H1 (cell line): Measurements from ENCODE around the gene CBARP. TPM values are rescaled to one million over a fixed set of nuclear protein-coding genes. Genes with fewer than 3 reads are reported as not detected.

Experiments used
- CTCF ChIA-PET: fragments of 300-600 bp; sonication (Branson Sonifier 250); formaldehyde crosslinking; loops from one replicate; lab custom pipeline; 2021; ENCODE audit not compliant: partially characterized antibody; lab: Charles Lee
- POLR2A ChIA-PET: fragments of 300-600 bp; sonication (Branson Sonifier 250); formaldehyde crosslinking; loops from one replicate; lab custom pipeline; 2021; ENCODE audit warnings: inconsistent platforms; ENCODE audit not compliant: partially characterized antibody; lab: Charles Lee
- DNase-seq, 2 experiments: peaks; one replicate each; pipeline versions ENCODE4 v3.0.0 to v3.0.0-alpha.2; 2010 to 2022; ENCODE audit warnings: low spot score in 2 of 2, low read depth in 1 of 2, mixed read lengths in 1 of 2
- FAIRE-seq: peaks from 2 replicates; lab custom pipeline; 2011; peaks lifted over from hg19 to GRCh38; lab: Jason Lieb, UNC
- H2AFZ ChIP-seq: 2 replicates; pipeline ENCODE4 v1.8.1; 2012; ENCODE audit warnings: low read length, inconsistent platforms
- H2AK5ac ChIP-seq: 2 replicates; pipeline ENCODE4 v1.6.1; 2013; ENCODE audit warnings: low read depth, low read length
- H2BK120ac ChIP-seq: replicated peaks from 2 replicates; pipeline ENCODE3; 2013; ENCODE audit warnings: low read depth, low read length, inconsistent platforms
- H2BK12ac ChIP-seq: 2 replicates; pipeline ENCODE4 v1.6.1; 2013; ENCODE audit warnings: low read depth, low read length
- H2BK15ac ChIP-seq: 2 replicates; pipeline ENCODE4 v1.6.1; 2013; ENCODE audit warnings: low read length
- H2BK20ac ChIP-seq: 2 replicates; pipeline ENCODE4 v1.6.1; 2013; ENCODE audit warnings: low read length
- H2BK5ac ChIP-seq: 2 replicates; pipeline ENCODE4 v1.6.1; 2013; ENCODE audit warnings: low read depth, low read length
- H3K14ac ChIP-seq: 2 replicates; pipeline ENCODE4 v1.6.1; 2013; ENCODE audit warnings: inconsistent platforms; ENCODE audit not compliant: insufficient read length
- H3K18ac ChIP-seq: 2 replicates; pipeline ENCODE4 v1.6.1; 2013; ENCODE audit warnings: low read length; ENCODE audit errors: extremely low read depth
- H3K23ac ChIP-seq: 2 replicates; pipeline ENCODE4 v1.6.1; 2013; ENCODE audit warnings: inconsistent platforms; ENCODE audit not compliant: insufficient read length
- H3K23me2 ChIP-seq: 2 replicates; pipeline ENCODE4 v1.6.1; 2013; ENCODE audit warnings: low read depth, low read length
- H3K27ac ChIP-seq: 2 replicates; pipeline ENCODE4 v1.6.1; 2011; ENCODE audit warnings: low read depth, low read length, inconsistent platforms
- H3K27me3 ChIP-seq, 4 experiments: replicated peaks in 1 of 4; 1 replicate in 1 of 4; 2 replicates in 3 of 4; pipeline versions ENCODE4 v1.6.1 to v1.8.1; 2011 to 2013; ENCODE audit warnings: low read length in 3 of 4, mild to moderate bottlenecking in 3 of 4, inconsistent platforms in 2 of 4, mixed read lengths in 2 of 4, moderate library complexity in 1 of 4; ENCODE audit not compliant: control insufficient read depth in 3 of 4, insufficient read depth in 3 of 4; ENCODE audit errors: extremely low read depth in 1 of 4
- H3K36me3 ChIP-seq, 4 experiments: 2 replicates each; pipeline versions ENCODE4 v1.6.1 to v1.8.1; 2011 to 2013; ENCODE audit warnings: mild to moderate bottlenecking in 4 of 4, low read length in 3 of 4, moderate library complexity in 2 of 4, control low read depth in 1 of 4, inconsistent platforms in 1 of 4; ENCODE audit not compliant: insufficient read depth in 4 of 4, control insufficient read depth in 2 of 4
- H3K4ac ChIP-seq: replicated peaks from 2 replicates; pipeline ENCODE3; 2013; ENCODE audit warnings: low read length, low read depth, mixed read lengths, inconsistent platforms; ENCODE audit not compliant: insufficient read length
- H3K4me1 ChIP-seq, 4 experiments: replicated peaks in 1 of 4; 1 replicate in 1 of 4; 2 replicates in 3 of 4; pipeline versions ENCODE4 v1.6.1 to v1.8.1; 2011 to 2013; ENCODE audit warnings: low read length in 3 of 4, inconsistent platforms in 2 of 4, mixed read lengths in 1 of 4; ENCODE audit not compliant: insufficient read depth in 4 of 4, control insufficient read depth in 3 of 4
- H3K4me2 ChIP-seq, 2 experiments: 2 replicates each; pipeline versions ENCODE4 v1.6.1 to v1.8.1; 2011 to 2013; ENCODE audit warnings: low read depth in 2 of 2, low read length in 2 of 2, control low read depth in 1 of 2, inconsistent platforms in 1 of 2, mild to moderate bottlenecking in 1 of 2; ENCODE audit not compliant: insufficient read depth in 1 of 2
- H3K4me3 ChIP-seq, 4 experiments: fragments of 200-600, 300-600 bp in 1 of 4; sonication (generic), shearing (Covaris generic), sonication (Bioruptor Twin) in 1 of 4; 2 replicates each; pipeline versions ENCODE4 v1.5.1 to v1.8.1; 2011 to 2016; ENCODE audit warnings: low read length in 4 of 4, low read depth in 3 of 4, control low read depth in 2 of 4, inconsistent platforms in 2 of 4, mild to moderate bottlenecking in 2 of 4, mixed read lengths in 1 of 4, moderate library complexity in 1 of 4; ENCODE audit not compliant: insufficient read depth in 2 of 4; ENCODE audit errors: extremely low read depth in 1 of 4
- H3K56ac ChIP-seq: replicated peaks from 2 replicates; pipeline ENCODE3; 2013; ENCODE audit warnings: low read depth, mild to moderate bottlenecking, mixed read lengths, low read length, inconsistent platforms; ENCODE audit not compliant: insufficient read length
- H3K79me1 ChIP-seq: 2 replicates; pipeline ENCODE4 v1.6.1; 2013; ENCODE audit warnings: low read depth, low read length, control low read depth
- H3K79me2 ChIP-seq, 2 experiments: 2 replicates each; pipeline versions ENCODE4 v1.6.1 to v1.8.1; 2012 to 2013; ENCODE audit warnings: low read length in 2 of 2, mild to moderate bottlenecking in 2 of 2, inconsistent platforms in 1 of 2; ENCODE audit not compliant: insufficient read depth in 2 of 2, control insufficient read depth in 1 of 2
- H3K9ac ChIP-seq, 4 experiments: replicated peaks in 1 of 4; 1 replicate in 1 of 4; 2 replicates in 3 of 4; pipeline versions ENCODE4 v1.6.1 to v1.8.1; 2011 to 2013; ENCODE audit warnings: low read depth in 3 of 4, low read length in 3 of 4, control low read depth in 2 of 4, mild to moderate bottlenecking in 2 of 4, moderate library complexity in 2 of 4, inconsistent platforms in 1 of 4; ENCODE audit errors: extremely low read depth in 1 of 4
- H3K9me3 ChIP-seq, 2 experiments: 2 replicates each; pipeline versions ENCODE4 v1.6.1 to v1.8.1; 2012 to 2013; ENCODE audit warnings: mild to moderate bottlenecking in 2 of 2, moderate library complexity in 2 of 2, control low read depth in 1 of 2, inconsistent platforms in 1 of 2, low read depth in 1 of 2, low read length in 1 of 2, mixed read lengths in 1 of 2; ENCODE audit not compliant: insufficient read depth in 2 of 2
- H4K20me1 ChIP-seq, 2 experiments: replicated peaks in 1 of 2; 2 replicates each; pipeline versions ENCODE3 to v1.8.1; 2011 to 2013; ENCODE audit warnings: inconsistent platforms in 2 of 2, low read length in 2 of 2, mild to moderate bottlenecking in 1 of 2; ENCODE audit not compliant: insufficient read depth in 2 of 2, control insufficient read depth in 1 of 2
- H4K5ac ChIP-seq: 2 replicates; pipeline ENCODE4 v1.6.1; 2013; ENCODE audit warnings: low read length, low read depth, mixed read lengths, inconsistent platforms; ENCODE audit not compliant: insufficient read length
- H4K8ac ChIP-seq: 2 replicates; pipeline ENCODE4 v1.8.0; 2013; ENCODE audit warnings: mild to moderate bottlenecking, moderate library complexity, low read length, inconsistent platforms; ENCODE audit not compliant: insufficient read depth; ENCODE audit errors: extremely low read depth
- H4K91ac ChIP-seq: replicated peaks from 2 replicates; pipeline ENCODE3; 2013; ENCODE audit warnings: low read length, mixed read lengths, inconsistent platforms; ENCODE audit not compliant: insufficient read length
- SIN3A ChIP-seq, 2 experiments: IDR thresholded peaks in 1 of 2; conservative IDR thresholded peaks in 1 of 2; 2 replicates each; pipeline ENCODE4 v1.6.1; 2011 to 2012; ENCODE audit warnings: low read length in 2 of 2, improper control_type of control experiment in 1 of 2, low read depth in 1 of 2, mild to moderate bottlenecking in 1 of 2
- WGBS, 2 experiments: shearing (Covaris generic) in 1 of 2; methylation state at CpG; one replicate each; pipeline versions ENCODE4 v1.1.6 to v1.1.7; 2013 to 2015; ENCODE audit warnings: low lambda C conversion rate in 2 of 2, mixed read lengths in 2 of 2, inconsistent platforms in 1 of 2, low coverage in 1 of 2, missing lambda C conversion rate in 1 of 2; ENCODE audit not compliant: insufficient replicate concordance in 2 of 2, insufficient coverage in 1 of 2, insufficient read length in 1 of 2; ENCODE audit errors: extremely low coverage in 1 of 2, missing lambda C conversion rate in 1 of 2; 5-methylcytosine and 5-hydroxymethylcytosine counted together
- polyA plus RNA-seq, 7 experiments: library from polyadenylated mRNA; depleted of rRNA in 3 of 7; stranded (reverse) in 5 of 7; unstranded in 2 of 7; fragments of >200 nt in 5 of 7; fragments of 200-250 nt in 2 of 7; gene quantifications; 1 replicate in 5 of 7; 2 replicates in 1 of 7; 4 replicates in 1 of 7; pipeline versions ENCODE4 v1.2.1 to v1.2.3, GENCODE V29; 2011 to 2013; ENCODE audit warnings: missing spikeins in 2 of 7, mixed read lengths in 2 of 7
- total RNA-seq: library from RNA; stranded (reverse); fragmentation: NEBNext Ultra II Directional; extraction: Animal tissue kit (Norgen Biotek cat#: 25700); gene quantifications from 2 replicates; pipeline ENCODE4 v1.2.1, GENCODE V29; 2021

CBARP gene
- total and polyA plus RNA-seq, 2 of the 8 experiments (the other 6 are each of a cell fraction or from before 2014, with no cell fraction given) = 4.9 to 14.7 TPM

DNA sequence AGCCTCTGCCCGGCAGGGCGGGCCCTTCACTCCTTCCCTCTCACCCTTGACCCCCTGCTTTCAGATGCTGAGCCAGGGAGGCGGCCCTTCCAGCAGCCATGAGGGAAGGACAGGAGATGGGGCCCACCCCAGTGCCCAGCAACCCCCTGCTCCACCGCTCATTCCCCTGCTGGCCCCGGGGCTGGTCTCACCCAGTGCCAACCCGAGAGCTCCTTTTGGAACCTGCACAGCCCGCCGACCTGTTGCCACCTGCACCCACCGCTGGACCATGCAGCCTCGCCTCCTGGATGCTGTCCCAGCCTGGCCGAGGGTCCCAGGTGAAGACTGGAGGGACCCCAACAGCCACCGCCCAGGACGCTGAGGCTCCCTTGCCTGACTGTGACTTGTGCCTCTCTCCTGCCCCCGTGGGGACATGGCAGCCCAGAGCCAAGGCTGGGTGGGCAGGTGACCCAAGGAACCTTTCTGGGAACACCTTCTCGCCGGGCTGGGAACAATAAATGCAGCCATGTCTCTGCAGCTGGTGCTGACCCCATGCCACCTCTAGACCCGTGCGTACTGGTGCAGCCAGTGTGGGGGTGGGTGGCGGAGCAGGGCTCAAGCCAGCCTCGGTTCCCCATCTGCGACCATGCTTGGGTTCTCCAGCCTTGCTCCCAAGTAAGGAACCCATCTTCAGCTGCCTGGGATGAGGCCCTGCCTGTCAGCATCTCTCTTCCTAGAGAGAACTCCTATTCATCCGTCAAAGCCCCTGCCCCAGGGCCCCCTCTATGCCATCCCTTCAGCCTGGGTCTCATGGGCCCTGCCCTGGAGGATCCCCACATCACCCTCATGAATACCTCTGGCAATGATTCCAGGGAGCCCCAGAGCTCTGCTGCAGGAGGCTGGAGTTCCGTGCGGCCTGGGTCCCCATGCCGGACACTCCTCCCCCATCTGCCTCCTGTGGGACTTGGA is 41.2 kb upstream of the CBARP start:
- Histone ChIP-seq H3K14ac (no peak overlapping the region), H3K79me1 (peaks cover 5% of the 10 kb centered on the region; the same call in 1 of the 2 replicates), H2BK12ac (no peak overlapping the region), H3K36me3 (peaks cover under 1 to 15% (median 7%) of the 10 kb centered on the region in 4 experiments; a peak in 7 of 8 replicates), H2BK120ac (no peak overlapping the region), H3K4me3 (no peak overlapping the region), H4K5ac (no peak overlapping the region), H3K27me3 (peaks cover 0 to 3% (median under 1%) of the 10 kb centered on the region in 4 experiments; a peak in 2 of 7 replicates), H3K79me2 (peaks cover 0 to 6% of the 10 kb centered on the region in 2 experiments; a peak in 1 of 4 replicates), H3K4me2 (no peak overlapping the region), H3K9ac (no peak overlapping the region), H3K23me2 (peaks cover 10% of the 10 kb centered on the region; the same call in 1 of the 2 replicates), H3K18ac (no peak overlapping the region), H2BK15ac (no peak overlapping the region), H3K4me1 (peaks cover 0 to 19% (median 9%) of the 10 kb centered on the region in 4 experiments; a peak in 5 of 7 replicates), H2BK5ac (no peak overlapping the region), H3K27ac (no peak overlapping the region), H4K8ac (no peak overlapping the region; the same call in 1 of the 2 replicates), H4K91ac (no peak overlapping the region), H2BK20ac (no peak overlapping the region), H3K56ac (no peak overlapping the region), H4K20me1 (peaks cover 0 to 11% of the 10 kb centered on the region in 2 experiments), H2AK5ac (no peak overlapping the region), H3K23ac (no peak overlapping the region), H3K4ac (no peak overlapping the region), H3K9me3 (no peaks in the 10 kb centered on the region), H2AFZ (no peak overlapping the region)
- CTCF ChIA-PET = interaction anchor here (0.7 to 4.0 kb wide), 28 partner anchors 10 to 515 kb away, joined by 3 to 14 read pairs (median 4); partner anchors contain the start of gene CIRBP
- POLR2A ChIA-PET = interaction anchor here (1.0 to 11.4 kb wide), 7 partner anchors 8 to 252 kb away, joined by 3 to 331 read pairs (median 4); partner anchors contain the start of gene CIRBP
- WGBS, 2 experiments = 95% methylated on average over 19 of the region's 25 CpGs; no CpG with 5 or more reads in 1 of the 2 experiments
- TF ChIP-seq SIN3A (conservative IDR thresholded peaks at IDR 0.05 in 1 of 2, IDR thresholded peaks at IDR 0.05 in 1 of 2; ENCODE audit: low read depth in 1 of 2, low read length in 2 of 2) = no peak
- no peak for FAIRE-seq
- DNase-seq = no peak
